Thoracic aorta (tissue), 2 donors: ENCODE data around the gene PTPRN2. TPM values are rescaled to one million over a fixed set of nuclear protein-coding genes. Genes with fewer than 3 reads are reported as not detected.

Source experiments
- ATAC-seq: fragments of 150-250 bp; one replicate; pipeline ENCODE4 v1.8.0; 2017; ENCODE audit warnings: low read depth; ENCODE audit not compliant: insufficient number of reproducible peaks, low FRiP score
- DNase-seq: peaks from one replicate; pipeline ENCODE4 v3.0.0-alpha.2; 2020; ENCODE audit warnings: low spot score
- H3K27ac ChIP-seq, 2 donors: fragments of 200-600 bp; sonication (generic); 1 replicate in 1 of 2; 2 replicates in 1 of 2; pipeline ENCODE4 v1.5.1; 2016; ENCODE audit warnings: mild to moderate bottlenecking in 2 of 2, moderate library complexity in 2 of 2
- H3K27me3 ChIP-seq: fragments of 200-600 bp; sonication (generic); replicated peaks from 2 replicates; pipeline ENCODE4 v1.6.0; 2016; ENCODE audit warnings: mild to moderate bottlenecking; ENCODE audit not compliant: insufficient read depth
- H3K36me3 ChIP-seq: fragments of 200-600 bp; sonication (generic); one replicate; pipeline ENCODE4 v1.5.1; 2016
- H3K4me1 ChIP-seq, 2 donors: fragments of 200-600 bp; sonication (generic); 1 replicate in 1 of 2; 2 replicates in 1 of 2; pipeline versions ENCODE4 v1.5.1 to v1.6.0; 2016; ENCODE audit warnings: low read depth in 2 of 2, mild to moderate bottlenecking in 1 of 2; ENCODE audit not compliant: control insufficient read depth in 1 of 2
- H3K4me3 ChIP-seq: fragments of 200-600 bp; sonication (generic); 2 replicates; pipeline ENCODE4 v1.5.1; 2016; ENCODE audit warnings: mild to moderate bottlenecking
- H3K9me3 ChIP-seq: fragments of 200-600 bp; sonication (generic); 2 replicates; pipeline ENCODE4 v1.5.1; 2016
- CTCF ChIP-seq: fragments of 200-600 bp; sonication (generic); IDR thresholded peaks from one replicate; pipeline ENCODE4 v1.5.1; 2019; ENCODE audit warnings: antibody characterized with exemption
- total RNA-seq, 2 donors: library from RNA; depleted of rRNA; stranded (reverse); fragments of >200 nt; gene quantifications; one replicate each; pipeline versions ENCODE4 v1.1.0 to v1.2.3, GENCODE V29; 2016

Gene PTPRN2
- total RNA-seq, 2 donors from 2014 or later = 2.2 to 3.1 TPM

DNA sequence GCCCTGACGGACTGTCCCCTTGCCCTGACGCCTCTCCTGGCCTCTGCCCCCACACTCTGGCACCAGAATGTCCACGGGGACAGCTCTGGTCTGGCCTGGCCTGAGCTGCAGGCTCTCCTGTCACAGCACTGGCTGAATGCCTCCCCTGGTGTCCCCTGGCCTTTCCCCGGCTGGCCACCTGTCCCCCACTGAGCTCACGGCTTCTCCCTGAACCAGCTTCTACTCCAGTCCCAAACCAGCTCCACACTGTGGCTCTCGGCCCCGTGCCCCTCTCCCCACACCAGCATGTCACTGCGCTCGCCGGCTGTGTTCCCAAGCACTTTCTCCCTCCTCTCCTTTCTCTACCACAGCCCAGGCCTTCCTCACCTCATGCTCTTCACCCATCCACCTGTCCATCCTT lies 864.4 kb downstream of the PTPRN2 start:
- no peak for DNase-seq
- ATAC-seq = no peak
- Histone ChIP-seq H3K27me3 (no peaks in the 10 kb centered on the region), H3K4me1 (no peaks in the 10 kb centered on the region), H3K36me3 (no peaks in the 10 kb centered on the region), H3K4me3 (no peak overlapping the region), H3K27ac (no peak overlapping the region), H3K9me3 (no peaks in the 10 kb centered on the region)
- TF ChIP-seq CTCF = no peak

DNA sequence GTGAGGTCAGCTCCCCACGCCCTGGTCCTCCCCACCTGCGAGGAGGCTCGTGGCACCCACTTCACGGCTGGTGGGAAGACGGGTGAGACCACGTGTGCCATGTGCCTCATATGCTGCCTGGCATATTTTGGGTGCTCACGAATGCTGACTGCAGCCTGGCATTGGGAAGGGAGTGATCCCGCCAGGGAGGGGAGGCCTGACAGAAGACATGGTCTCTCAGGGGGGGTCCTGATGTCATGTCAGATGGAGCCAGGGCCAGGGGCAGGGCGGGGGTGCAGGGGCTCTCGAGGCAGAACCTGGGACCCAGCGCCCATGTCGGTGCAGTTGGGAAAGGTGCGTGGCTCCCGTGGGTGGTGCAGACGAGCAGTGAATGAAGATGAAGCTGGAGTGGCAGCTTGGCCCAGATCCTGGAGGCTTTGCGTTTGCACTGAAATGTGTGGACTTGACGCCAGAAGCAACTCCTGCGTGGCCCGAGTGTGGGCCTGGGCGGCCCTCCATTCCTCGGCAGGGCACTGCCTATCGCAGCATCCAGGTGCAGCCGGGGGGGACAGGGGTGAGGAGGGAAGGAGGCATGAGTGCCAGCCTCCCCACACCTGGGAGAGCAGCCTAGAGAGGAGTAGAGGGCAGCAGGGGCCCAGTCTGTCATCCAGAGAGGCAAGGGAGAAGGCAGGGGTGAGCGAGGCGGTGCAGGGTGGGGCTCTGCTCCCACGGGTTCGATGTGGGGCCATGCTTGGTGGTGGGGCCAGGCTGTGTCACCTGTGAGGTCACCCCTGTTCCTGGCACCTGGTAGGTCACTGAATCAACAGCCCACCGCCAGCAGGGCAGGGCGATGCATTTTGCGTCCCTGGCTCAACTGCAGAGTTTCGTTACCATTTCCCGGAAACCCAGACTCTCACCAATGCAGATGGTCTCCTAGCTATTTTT lies 865.2 kb downstream of the PTPRN2 start:
- TF ChIP-seq CTCF = no peak
- Histone ChIP-seq H3K27me3 (no peaks in the 10 kb centered on the region), H3K4me3 (no peak overlapping the region), H3K36me3 (no peaks in the 10 kb centered on the region), H3K27ac (no peak overlapping the region), H3K4me1 (no peaks in the 10 kb centered on the region), H3K9me3 (no peaks in the 10 kb centered on the region)
- ATAC-seq (no peak), DNase-seq (no peak)

DNA sequence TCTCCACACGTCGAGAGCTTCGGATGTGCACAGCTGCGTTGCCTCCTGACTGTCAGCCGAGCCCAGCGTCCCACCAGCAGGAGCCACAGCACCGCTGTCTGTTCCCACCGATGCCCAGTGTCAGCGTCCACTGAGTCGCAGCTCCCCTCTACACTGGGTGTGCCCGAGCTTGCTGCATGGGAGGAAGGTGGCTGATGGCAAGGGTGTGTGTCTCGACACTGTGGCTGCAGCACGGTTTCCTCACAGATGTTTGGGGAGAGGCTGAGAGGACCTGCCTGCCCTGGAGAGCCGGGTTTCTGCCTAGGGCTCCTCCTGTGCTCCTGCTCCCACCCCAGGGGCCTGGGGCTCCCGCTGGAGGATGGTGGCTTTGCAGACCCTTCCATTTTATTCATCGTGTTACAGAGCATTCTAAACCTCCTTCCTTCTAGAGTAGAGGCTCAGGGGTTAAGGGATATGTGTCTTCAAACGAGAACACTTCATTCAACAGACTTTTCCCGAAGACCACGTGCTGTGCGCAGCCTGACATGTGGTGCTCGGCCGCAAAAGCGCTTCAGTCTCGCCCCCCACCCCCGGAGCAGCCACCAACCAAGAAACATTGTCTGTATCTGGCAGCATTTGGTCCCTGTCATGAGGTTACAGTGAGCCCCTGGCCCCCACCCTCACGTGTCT lies 866.0 kb downstream of the PTPRN2 start:
- Histone ChIP-seq H3K27me3 (no peaks in the 10 kb centered on the region), H3K9me3 (no peaks in the 10 kb centered on the region), H3K4me1 (no peaks in the 10 kb centered on the region), H3K4me3 (no peak overlapping the region), H3K27ac (no peak overlapping the region), H3K36me3 (no peaks in the 10 kb centered on the region)
- ATAC-seq (no peak), DNase-seq (no peak)
- TF ChIP-seq CTCF = no peak

DNA sequence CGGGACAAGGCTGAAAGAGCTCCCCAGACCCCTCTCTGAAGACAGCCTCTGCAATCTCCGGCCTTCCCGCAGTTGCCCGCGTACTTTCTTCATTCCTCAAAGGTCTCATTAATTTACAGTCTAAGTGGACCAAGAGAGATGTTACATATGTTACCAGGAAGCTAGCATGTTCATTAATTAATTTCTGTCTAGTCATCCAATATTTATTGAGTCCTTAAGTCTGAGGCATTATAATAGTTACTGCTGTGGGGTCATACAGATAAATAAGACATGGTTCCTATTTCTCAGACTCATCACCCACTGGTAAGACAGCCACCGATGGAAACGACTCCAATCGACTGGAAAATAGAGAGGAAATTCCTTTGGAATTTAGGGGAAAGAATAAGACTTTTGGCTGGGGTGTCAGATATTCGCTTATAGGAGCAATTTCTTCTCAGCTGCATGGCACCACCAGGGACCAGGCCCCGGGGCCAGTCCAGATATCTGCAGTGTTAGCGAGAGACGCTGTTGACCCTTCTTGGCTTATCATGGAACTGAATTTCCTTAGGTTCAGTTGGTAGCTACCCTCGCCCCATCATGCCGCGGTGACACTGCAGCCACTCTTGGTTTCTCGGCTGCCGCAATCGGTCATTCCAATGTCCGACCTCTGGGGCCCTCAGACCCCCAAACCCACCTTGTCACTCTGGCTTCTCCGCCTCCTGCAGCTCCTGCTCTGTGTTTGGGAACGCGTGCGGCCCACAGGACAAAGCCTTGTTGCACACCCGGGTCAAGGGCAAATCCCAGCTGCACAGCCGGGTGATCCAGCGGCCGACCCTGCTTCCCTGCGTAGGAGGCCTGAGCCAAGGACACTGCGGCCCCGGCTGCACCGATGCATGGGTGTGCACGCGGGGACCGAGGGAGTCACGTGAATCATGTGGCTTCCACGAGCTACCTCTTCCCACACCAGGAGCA lies 867.6 kb downstream of the PTPRN2 start:
- DNase-seq = no peak

More for the DNA sequence above, 867.6 kb downstream of the PTPRN2 start:
- Histone ChIP-seq H3K9me3 (no peaks in the 10 kb centered on the region), H3K27me3 (no peaks in the 10 kb centered on the region), H3K4me3 (no peak overlapping the region), H3K27ac (no peak overlapping the region), H3K4me1 (no peaks in the 10 kb centered on the region), H3K36me3 (no peaks in the 10 kb centered on the region)
- TF ChIP-seq CTCF = no peak
- ATAC-seq = no peak
